Measurements from ENCODE around the gene LAMTOR3.

LAMTOR3 gene

GRCh38 chr4:99893029-99893428, 1.2 kb downstream of the LAMTOR3 start:
- peak overlapping the region in 1 of 2 donors; percentile 90 for H3K9ac ChIP-seq (ENCODE audit: low read depth in 1 of 2, low read length in 2 of 2)
- peaks cover 2 to 5% of the 10 kb centered on the region in 2 donors for H3K36me3 ChIP-seq (ENCODE audit: control insufficient read depth in 2 of 2, insufficient read depth in 2 of 2, low read length in 2 of 2)
- no peak overlapping the region for H3K27ac ChIP-seq (ENCODE audit: low read depth in 2 of 2, low read length in 2 of 2)
- H3K4me1 ChIP-seq (ENCODE audit: control insufficient read depth in 2 of 2, insufficient read depth in 2 of 2, low read length in 2 of 2) = peaks cover 10% of the 10 kb centered on the region in 2 donors
- peak overlapping the region in 1 of 2 donors; percentile 97 for H3K4me3 ChIP-seq (ENCODE audit: low read length in 2 of 2)
- no peaks in the 10 kb centered on the region for H3K27me3 ChIP-seq (ENCODE audit: control insufficient read depth in 2 of 2, insufficient read depth in 2 of 2, low read length in 2 of 2)
- H3K9me3 ChIP-seq (ENCODE audit: control insufficient read depth in 2 of 2, low read length in 2 of 2) = no peaks in the 10 kb centered on the region

- Histone ChIP-seq H3K9me3 (ENCODE audit: control insufficient read depth in 2 of 2, low read length in 2 of 2) (no peaks in the 10 kb centered on the region), H3K27ac (ENCODE audit: low read depth in 2 of 2, low read length in 2 of 2) (no peak overlapping the region), H3K9ac (ENCODE audit: low read depth in 1 of 2, low read length in 2 of 2) (no peak overlapping the region), H3K4me1 (ENCODE audit: control insufficient read depth in 2 of 2, insufficient read depth in 2 of 2, low read length in 2 of 2) (peaks cover 10% of the 10 kb centered on the region in 2 donors), H3K36me3 (ENCODE audit: control insufficient read depth in 2 of 2, insufficient read depth in 2 of 2, low read length in 2 of 2) (peaks cover 7 to 9% of the 10 kb centered on the region in 2 donors), H3K27me3 (ENCODE audit: control insufficient read depth in 2 of 2, insufficient read depth in 2 of 2, low read length in 2 of 2) (no peaks in the 10 kb centered on the region), H3K4me3 (ENCODE audit: low read length in 2 of 2) (no peak overlapping the region)
These were observed 2.9 kb downstream of the LAMTOR3 start for GRCh38 chr4:99891351-99891750.

- Histone ChIP-seq H3K36me3 (ENCODE audit: control insufficient read depth in 2 of 2, insufficient read depth in 2 of 2, low read length in 2 of 2) (peaks cover 9 to 19% of the 10 kb centered on the region in 2 donors), H3K9me3 (ENCODE audit: control insufficient read depth in 2 of 2, low read length in 2 of 2) (no peaks in the 10 kb centered on the region), H3K27me3 (ENCODE audit: control insufficient read depth in 2 of 2, insufficient read depth in 2 of 2, low read length in 2 of 2) (no peaks in the 10 kb centered on the region), H3K9ac (ENCODE audit: low read depth in 1 of 2, low read length in 2 of 2) (no peak overlapping the region), H3K4me1 (ENCODE audit: control insufficient read depth in 2 of 2, insufficient read depth in 2 of 2, low read length in 2 of 2) (peaks cover under 1% of the 10 kb centered on the region in 2 donors), H3K4me3 (ENCODE audit: low read length in 2 of 2) (no peak overlapping the region), H3K27ac (ENCODE audit: low read depth in 2 of 2, low read length in 2 of 2) (no peak overlapping the region)
These were observed 6.4 kb downstream of the LAMTOR3 start for GRCh38 chr4:99887837-99888236.

GRCh38 chr4:99886146-99886545, 8.1 kb downstream of the LAMTOR3 start:
- Histone ChIP-seq H3K27me3 (ENCODE audit: control insufficient read depth in 2 of 2, insufficient read depth in 2 of 2, low read length in 2 of 2) (no peaks in the 10 kb centered on the region), H3K4me1 (ENCODE audit: control insufficient read depth in 2 of 2, insufficient read depth in 2 of 2, low read length in 2 of 2) (no peaks in the 10 kb centered on the region), H3K36me3 (ENCODE audit: control insufficient read depth in 2 of 2, insufficient read depth in 2 of 2, low read length in 2 of 2) (peaks cover 20 to 29% of the 10 kb centered on the region in 2 donors), H3K27ac (ENCODE audit: low read depth in 2 of 2, low read length in 2 of 2) (no peak overlapping the region), H3K4me3 (ENCODE audit: low read length in 2 of 2) (no peak overlapping the region), H3K9ac (ENCODE audit: low read depth in 1 of 2, low read length in 2 of 2) (no peak overlapping the region), H3K9me3 (ENCODE audit: control insufficient read depth in 2 of 2, low read length in 2 of 2) (no peaks in the 10 kb centered on the region)

GRCh38 chr4:99885687-99886086, 8.5 kb downstream of the LAMTOR3 start:
- Histone ChIP-seq H3K4me1 (ENCODE audit: control insufficient read depth in 2 of 2, insufficient read depth in 2 of 2, low read length in 2 of 2) (no peaks in the 10 kb centered on the region), H3K9me3 (ENCODE audit: control insufficient read depth in 2 of 2, low read length in 2 of 2) (no peaks in the 10 kb centered on the region), H3K27me3 (ENCODE audit: control insufficient read depth in 2 of 2, insufficient read depth in 2 of 2, low read length in 2 of 2) (no peaks in the 10 kb centered on the region), H3K4me3 (ENCODE audit: low read length in 2 of 2) (no peak overlapping the region), H3K9ac (ENCODE audit: low read depth in 1 of 2, low read length in 2 of 2) (no peak overlapping the region), H3K27ac (ENCODE audit: low read depth in 2 of 2, low read length in 2 of 2) (no peak overlapping the region), H3K36me3 (ENCODE audit: control insufficient read depth in 2 of 2, insufficient read depth in 2 of 2, low read length in 2 of 2) (peaks cover 22 to 32% of the 10 kb centered on the region in 2 donors)

GRCh38 chr4:99885063-99885664, 9.1 kb downstream of the LAMTOR3 start:
- Histone ChIP-seq H3K36me3 (ENCODE audit: control insufficient read depth in 2 of 2, insufficient read depth in 2 of 2, low read length in 2 of 2) (peaks cover 27 to 37% of the 10 kb centered on the region in 2 donors), H3K4me3 (ENCODE audit: low read length in 2 of 2) (no peak overlapping the region), H3K9me3 (ENCODE audit: control insufficient read depth in 2 of 2, low read length in 2 of 2) (no peaks in the 10 kb centered on the region), H3K27ac (ENCODE audit: low read depth in 2 of 2, low read length in 2 of 2) (no peak overlapping the region), H3K4me1 (ENCODE audit: control insufficient read depth in 2 of 2, insufficient read depth in 2 of 2, low read length in 2 of 2) (no peaks in the 10 kb centered on the region), H3K9ac (ENCODE audit: low read depth in 1 of 2, low read length in 2 of 2) (no peak overlapping the region), H3K27me3 (ENCODE audit: control insufficient read depth in 2 of 2, insufficient read depth in 2 of 2, low read length in 2 of 2) (no peaks in the 10 kb centered on the region)

GRCh38 chr4:99879458-99879857, 14.8 kb downstream of the LAMTOR3 start:
- Histone ChIP-seq H3K4me1 (ENCODE audit: control insufficient read depth in 2 of 2, insufficient read depth in 2 of 2, low read length in 2 of 2) (no peaks in the 10 kb centered on the region), H3K9ac (ENCODE audit: low read depth in 1 of 2, low read length in 2 of 2) (no peak overlapping the region), H3K36me3 (ENCODE audit: control insufficient read depth in 2 of 2, insufficient read depth in 2 of 2, low read length in 2 of 2) (peaks cover 30 to 38% of the 10 kb centered on the region in 2 donors), H3K4me3 (ENCODE audit: low read length in 2 of 2) (no peak overlapping the region), H3K27me3 (ENCODE audit: control insufficient read depth in 2 of 2, insufficient read depth in 2 of 2, low read length in 2 of 2) (no peaks in the 10 kb centered on the region), H3K27ac (ENCODE audit: low read depth in 2 of 2, low read length in 2 of 2) (no peak overlapping the region), H3K9me3 (ENCODE audit: control insufficient read depth in 2 of 2, low read length in 2 of 2) (no peaks in the 10 kb centered on the region)

GRCh38 chr4:99878604-99879003, 15.6 kb downstream of the LAMTOR3 start:
- H3K4me1 ChIP-seq (ENCODE audit: control insufficient read depth in 2 of 2, insufficient read depth in 2 of 2, low read length in 2 of 2) = no peaks in the 10 kb centered on the region
- no peak overlapping the region for H3K27ac ChIP-seq (ENCODE audit: low read depth in 2 of 2, low read length in 2 of 2)
- H3K9ac ChIP-seq (ENCODE audit: low read depth in 1 of 2, low read length in 2 of 2) = no peak overlapping the region
- H3K27me3 ChIP-seq (ENCODE audit: control insufficient read depth in 2 of 2, insufficient read depth in 2 of 2, low read length in 2 of 2) = no peaks in the 10 kb centered on the region
- no peaks in the 10 kb centered on the region for H3K9me3 ChIP-seq (ENCODE audit: control insufficient read depth in 2 of 2, low read length in 2 of 2)
- no peak overlapping the region for H3K4me3 ChIP-seq (ENCODE audit: low read length in 2 of 2)
- peaks cover 30 to 31% of the 10 kb centered on the region in 2 donors for H3K36me3 ChIP-seq (ENCODE audit: control insufficient read depth in 2 of 2, insufficient read depth in 2 of 2, low read length in 2 of 2)

- peaks cover 26 to 27% of the 10 kb centered on the region in 2 donors for H3K36me3 ChIP-seq (ENCODE audit: control insufficient read depth in 2 of 2, insufficient read depth in 2 of 2, low read length in 2 of 2)
- H3K4me1 ChIP-seq (ENCODE audit: control insufficient read depth in 2 of 2, insufficient read depth in 2 of 2, low read length in 2 of 2) = no peaks in the 10 kb centered on the region
- H3K27me3 ChIP-seq (ENCODE audit: control insufficient read depth in 2 of 2, insufficient read depth in 2 of 2, low read length in 2 of 2) = no peaks in the 10 kb centered on the region
- no peak overlapping the region for H3K27ac ChIP-seq (ENCODE audit: low read depth in 2 of 2, low read length in 2 of 2)
- no peaks in the 10 kb centered on the region for H3K9me3 ChIP-seq (ENCODE audit: control insufficient read depth in 2 of 2, low read length in 2 of 2)
- no peak overlapping the region for H3K4me3 ChIP-seq (ENCODE audit: low read length in 2 of 2)
- H3K9ac ChIP-seq (ENCODE audit: low read depth in 1 of 2, low read length in 2 of 2) = no peak overlapping the region
These were observed 17.3 kb downstream of the LAMTOR3 start for GRCh38 chr4:99876946-99877345.

- no peak overlapping the region for H3K27ac ChIP-seq (ENCODE audit: low read depth in 2 of 2, low read length in 2 of 2)
- H3K9me3 ChIP-seq (ENCODE audit: control insufficient read depth in 2 of 2, low read length in 2 of 2) = no peaks in the 10 kb centered on the region
- no peak overlapping the region for H3K9ac ChIP-seq (ENCODE audit: low read depth in 1 of 2, low read length in 2 of 2)
- H3K36me3 ChIP-seq (ENCODE audit: control insufficient read depth in 2 of 2, insufficient read depth in 2 of 2, low read length in 2 of 2) = peaks cover 9 to 12% of the 10 kb centered on the region in 2 donors
- no peaks in the 10 kb centered on the region for H3K27me3 ChIP-seq (ENCODE audit: control insufficient read depth in 2 of 2, insufficient read depth in 2 of 2, low read length in 2 of 2)
- H3K4me3 ChIP-seq (ENCODE audit: low read length in 2 of 2) = no peak overlapping the region
- H3K4me1 ChIP-seq (ENCODE audit: control insufficient read depth in 2 of 2, insufficient read depth in 2 of 2, low read length in 2 of 2) = no peaks in the 10 kb centered on the region
These were observed 19.2 kb downstream of the LAMTOR3 start for GRCh38 chr4:99875071-99875470.
